GM10248 (cell line): Measurements from ENCODE around the gene OGFRL1.

Experiments used
- CTCF ChIA-PET: fragments of 300-600 bp; sonication (Branson Sonifier 250); formaldehyde crosslinking; extraction: SDS; loops from one replicate; lab custom pipeline; 2021; ENCODE audit warnings: antibody characterized with exemption; lab: Yijun Ruan, JAX
- POLR2A ChIA-PET: fragments of 350-650 bp; sonication (Branson Sonifier 250); formaldehyde crosslinking; extraction: SDS; loops from one replicate; lab custom pipeline; 2020; ENCODE audit warnings: antibody characterized with exemption; lab: Yijun Ruan, JAX
- DNase-seq: peaks from one replicate; pipeline ENCODE4 v3.0.0; 2012; ENCODE audit errors: extremely low spot score
- TF ChIP-seq, protein P1 (sequence below): IDR thresholded peaks from 2 replicates; pipeline ENCODE4 v1.5.1; 2012; ENCODE audit warnings: mild to moderate bottlenecking, low read depth; ENCODE audit errors: extremely low read depth, missing control alignments, control extremely low read depth

The OGFRL1 gene

DNA sequence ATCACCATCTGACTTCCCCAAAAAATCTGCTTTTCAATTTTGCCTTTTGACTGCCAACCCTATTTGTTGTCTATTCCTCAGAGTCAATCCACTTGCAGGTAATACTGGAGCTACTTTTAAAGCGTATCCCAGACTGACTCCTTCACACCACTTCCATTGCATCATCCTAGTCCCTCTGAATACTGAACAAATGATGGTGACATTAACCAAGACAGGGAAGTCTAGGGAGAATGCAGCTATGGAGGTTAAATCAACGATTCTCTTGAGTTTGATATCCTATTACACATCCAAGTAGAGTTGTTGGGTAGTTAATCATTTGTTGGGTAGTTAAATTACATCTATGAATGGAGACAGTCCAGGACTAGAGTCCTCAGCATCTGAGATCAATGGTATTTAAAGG, 2.0 kb downstream of the OGFRL1 start:
- CTCF ChIA-PET, result interaction anchor here (1.0 kb wide), 1 partner anchor 14 kb away, joined by 3 read pairs; no protein-coding TSS in a partner anchor
- no peak for DNase-seq
- POLR2A ChIA-PET, result no interaction called here
- TF ChIP-seq, protein P1, sequence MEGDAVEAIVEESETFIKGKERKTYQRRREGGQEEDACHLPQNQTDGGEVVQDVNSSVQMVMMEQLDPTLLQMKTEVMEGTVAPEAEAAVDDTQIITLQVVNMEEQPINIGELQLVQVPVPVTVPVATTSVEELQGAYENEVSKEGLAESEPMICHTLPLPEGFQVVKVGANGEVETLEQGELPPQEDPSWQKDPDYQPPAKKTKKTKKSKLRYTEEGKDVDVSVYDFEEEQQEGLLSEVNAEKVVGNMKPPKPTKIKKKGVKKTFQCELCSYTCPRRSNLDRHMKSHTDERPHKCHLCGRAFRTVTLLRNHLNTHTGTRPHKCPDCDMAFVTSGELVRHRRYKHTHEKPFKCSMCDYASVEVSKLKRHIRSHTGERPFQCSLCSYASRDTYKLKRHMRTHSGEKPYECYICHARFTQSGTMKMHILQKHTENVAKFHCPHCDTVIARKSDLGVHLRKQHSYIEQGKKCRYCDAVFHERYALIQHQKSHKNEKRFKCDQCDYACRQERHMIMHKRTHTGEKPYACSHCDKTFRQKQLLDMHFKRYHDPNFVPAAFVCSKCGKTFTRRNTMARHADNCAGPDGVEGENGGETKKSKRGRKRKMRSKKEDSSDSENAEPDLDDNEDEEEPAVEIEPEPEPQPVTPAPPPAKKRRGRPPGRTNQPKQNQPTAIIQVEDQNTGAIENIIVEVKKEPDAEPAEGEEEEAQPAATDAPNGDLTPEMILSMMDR, result no peak

DNA sequence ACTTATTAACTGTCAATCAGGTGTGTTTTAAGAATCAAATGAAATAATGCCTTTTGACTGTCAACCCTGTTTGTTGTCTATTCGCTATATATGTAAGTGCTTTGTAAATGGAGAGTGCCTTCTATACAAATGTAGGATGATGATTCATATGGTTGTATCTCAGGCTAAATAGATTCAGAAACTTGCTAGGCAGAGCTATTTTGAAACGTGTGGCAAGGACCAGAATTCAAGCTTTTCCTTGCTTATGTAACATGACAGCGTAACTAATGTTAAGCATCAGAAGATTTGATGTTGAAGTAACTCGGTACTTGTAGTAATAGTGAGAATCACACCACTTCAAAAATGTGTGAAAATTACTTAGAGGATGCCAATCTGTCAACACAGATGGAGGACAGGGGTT, 3.4 kb downstream of the OGFRL1 start:
- ChIA-PET POLR2A (no interaction called here), CTCF (no interaction called here)
- DNase-seq, result no peak
- TF ChIP-seq, protein P1, result no peak

DNA sequence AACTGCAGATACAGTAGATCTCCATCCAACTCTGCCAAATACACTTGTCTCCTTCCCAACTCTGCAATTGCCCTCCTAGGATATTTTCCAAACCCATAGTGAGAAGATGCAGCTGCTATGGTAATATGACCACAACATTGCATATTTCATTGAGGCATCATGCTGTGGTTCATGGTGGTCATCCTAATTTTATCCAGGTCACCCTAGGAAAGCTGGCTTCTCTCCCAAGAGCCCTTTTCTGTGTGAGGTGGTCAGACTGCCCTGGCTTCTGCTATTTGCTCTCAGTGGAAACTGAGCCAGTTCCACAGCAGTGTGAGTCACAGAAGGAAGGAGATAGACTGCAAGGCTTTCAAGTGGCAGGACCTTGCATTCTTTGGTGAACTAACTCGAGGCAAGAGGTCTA, 5.5 kb downstream of the OGFRL1 start:
- POLR2A ChIA-PET, result no interaction called here
- DNase-seq, result no peak
- TF ChIP-seq, protein P1, result no peak
- CTCF ChIA-PET, result interaction anchor here (0.9 kb wide), 1 partner anchor 19 kb away, joined by 3 read pairs; no protein-coding TSS in a partner anchor

DNA sequence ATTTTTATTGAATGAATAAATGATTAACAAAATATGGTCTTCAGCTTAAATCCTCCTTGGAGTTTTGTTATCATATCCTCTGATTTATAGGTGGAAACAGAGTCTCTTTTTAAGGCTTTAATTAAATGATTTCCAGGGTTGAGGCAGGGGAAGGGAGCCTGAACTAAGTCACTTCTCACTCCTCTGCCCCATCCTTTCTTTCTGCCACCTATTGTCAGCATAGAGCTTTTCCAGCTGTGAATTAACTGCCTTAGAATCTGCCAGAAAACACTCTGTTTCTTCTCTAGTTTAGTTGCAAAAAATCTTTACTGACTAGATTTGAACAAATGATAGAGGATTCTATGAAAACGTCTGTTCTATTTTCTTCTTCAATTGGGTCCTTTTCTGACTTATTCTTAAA, 9.8 kb downstream of the OGFRL1 start:
- CTCF ChIA-PET, result interaction anchor here (0.9 kb wide), 1 partner anchor 9 kb away, joined by 3 read pairs; no protein-coding TSS in a partner anchor
- POLR2A ChIA-PET, result no interaction called here

DNA sequence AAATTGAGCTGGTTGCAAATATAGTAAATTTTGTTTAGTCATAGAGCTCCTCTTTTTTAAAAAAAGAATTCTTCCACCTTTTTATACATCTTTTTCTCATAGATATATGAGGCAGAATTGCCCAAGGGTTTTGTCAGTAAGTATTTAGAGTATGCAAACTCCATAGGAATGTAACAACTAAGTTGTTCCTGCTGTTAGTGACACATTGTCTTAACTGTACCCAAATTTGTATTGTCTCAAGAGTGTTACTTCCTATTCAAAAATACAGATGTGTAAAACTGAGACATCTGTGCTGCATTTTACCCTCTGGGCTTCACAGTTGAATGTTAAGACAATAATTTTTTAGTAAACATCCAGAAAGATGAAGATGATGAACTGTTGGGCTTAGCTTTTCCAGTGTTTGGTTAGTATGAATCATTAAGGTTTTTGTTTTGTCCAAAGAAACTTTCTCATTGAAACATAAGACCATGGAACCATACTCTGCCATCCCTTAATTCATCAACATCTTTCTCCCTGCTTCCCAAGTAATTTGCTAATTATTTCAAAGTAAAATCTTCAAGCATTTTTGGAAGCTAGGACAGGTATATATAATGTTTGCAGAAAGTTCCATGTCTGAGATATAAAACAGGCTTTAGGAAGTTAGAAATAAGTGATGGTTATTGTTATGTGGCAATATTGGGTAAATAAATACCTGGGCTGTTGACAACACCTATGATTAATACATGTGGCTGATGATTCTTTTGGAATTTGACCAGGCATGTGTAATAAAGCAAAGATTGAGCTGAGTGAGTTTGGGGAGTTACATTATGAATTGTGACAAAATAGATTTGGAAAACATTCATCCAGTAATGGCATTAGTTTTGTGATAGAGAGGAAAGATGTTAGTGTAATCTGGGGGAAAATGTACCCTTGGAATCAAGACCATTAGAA, 11.2 kb downstream of the OGFRL1 start:
- ChIA-PET POLR2A (no interaction called here), CTCF (interaction anchor here (0.7 to 1.1 kb wide), 2 partner anchors 10 to 41 kb away, joined by 3 read pairs; no protein-coding TSS in a partner anchor)
- TF ChIP-seq, protein P1, result no peak
- no peak for DNase-seq

More for the DNA sequence above, 9.8 kb downstream of the OGFRL1 start:
- TF ChIP-seq, protein P1, result no peak
- no peak for DNase-seq

DNA sequence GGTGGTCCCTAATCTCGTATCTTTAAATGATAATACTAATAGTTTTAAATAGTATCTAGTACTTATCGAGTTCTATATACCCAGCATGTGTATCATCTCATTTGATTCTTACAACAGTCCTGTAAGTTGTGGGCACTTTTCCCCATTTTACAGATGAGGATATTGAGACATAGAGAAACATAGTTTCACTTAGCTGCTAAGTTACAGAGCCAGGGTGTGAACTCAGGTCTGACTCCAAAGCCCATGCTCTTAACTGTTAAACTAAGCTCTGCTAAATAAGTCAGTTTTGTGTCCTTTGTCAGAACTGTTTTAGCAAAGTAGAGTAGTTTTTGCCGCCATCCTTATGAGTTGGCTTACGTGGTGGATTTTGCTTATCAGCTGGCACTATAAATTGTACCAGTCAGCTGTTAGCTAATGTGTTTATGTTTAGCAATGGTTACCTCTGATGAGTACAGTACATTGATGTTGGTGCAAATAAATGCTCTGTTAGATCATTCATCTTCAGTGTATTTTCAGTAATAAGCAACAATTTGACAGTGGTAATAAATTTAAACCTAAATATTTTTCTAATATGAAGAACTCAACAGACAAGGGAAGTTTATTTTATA, 12.1 kb downstream of the OGFRL1 start:
- TF ChIP-seq, protein P1, result no peak
- ChIA-PET POLR2A (no interaction called here), CTCF (interaction anchor here (1.1 kb wide), 1 partner anchor 42 kb away, joined by 3 read pairs; no protein-coding TSS in a partner anchor)
- no peak for DNase-seq
